GM12878 (cell line): ENCODE data around the gene IZUMO1. TPM values are rescaled to one million over a fixed set of nuclear protein-coding genes. Genes with fewer than 3 reads are reported as not detected.

Experiments
- ATAC-seq: fragments of 200-7000 bp; cut with Tn5 transposase; 3 replicates; pipeline ENCODE4 v1.9.1; 2020; ENCODE audit warnings: mild to moderate bottlenecking, moderate library complexity
- BruUV-seq: library from RNA; stranded (reverse); fragments of 400-500 nt; replicated peaks from 2 replicates; lab custom pipeline; 2021; lab: Mats Ljungman, UMichigan
- CTCF ChIA-PET: fragments of 300-600 bp; sonication (Branson Sonifier 250); formaldehyde crosslinking; extraction: SDS; loops from one replicate; lab custom pipeline; 2021; ENCODE audit warnings: inconsistent platforms; lab: Yijun Ruan, JAX
- POLR2A ChIA-PET: fragments of 350-600 bp; formaldehyde crosslinking; extraction: SDS; loops from one replicate; lab custom pipeline; 2021; ENCODE audit warnings: inconsistent platforms; lab: Charles Lee
- RAD21 ChIA-PET: fragments of 300-600 bp; sonication (Branson Sonifier 250); formaldehyde crosslinking; loops from one replicate; lab custom pipeline; 2023; ENCODE audit warnings: antibody characterized with exemption; ENCODE audit not compliant: unreplicated experiment; lab: Charles Lee
- SMC1A ChIA-PET: fragments of 300-600 bp; sonication (Branson Sonifier 250); formaldehyde crosslinking; loops from one replicate; lab custom pipeline; 2023; ENCODE audit not compliant: unreplicated experiment, uncharacterized antibody; lab: Charles Lee
- DNase-seq: peaks from one replicate; pipeline ENCODE4 v3.0.0-alpha.2; 2011; ENCODE audit warnings: low read depth, low spot score
- FAIRE-seq: peaks from 3 replicates; lab custom pipeline; 2011; peaks lifted over from hg19 to GRCh38; lab: Jason Lieb, UNC
- H2AFZ ChIP-seq: 2 replicates; pipeline ENCODE4 v1.6.0; 2011; ENCODE audit warnings: low read depth, low read length, control low read depth; ENCODE audit not compliant: control insufficient read depth
- H3K27ac ChIP-seq: 2 replicates; pipeline ENCODE4 v1.5.1; 2011; ENCODE audit warnings: control low read depth; ENCODE audit not compliant: control insufficient read depth, insufficient read depth
- H3K27me3 ChIP-seq, 2 experiments: replicated peaks in 1 of 2; 2 replicates each; pipeline versions ENCODE4 v1.6.0 to v1.6.1; 2011; ENCODE audit warnings: low read length in 1 of 2; ENCODE audit not compliant: control insufficient read depth in 2 of 2, insufficient read depth in 2 of 2
- H3K36me3 ChIP-seq, 2 experiments: 2 replicates each; pipeline ENCODE4 v1.5.1; 2011; ENCODE audit warnings: low read length in 1 of 2; ENCODE audit not compliant: control insufficient read depth in 2 of 2, insufficient read depth in 2 of 2
- H3K4me1 ChIP-seq: 2 replicates; pipeline ENCODE4 v1.6.1; 2011; ENCODE audit warnings: mild to moderate bottlenecking, low read length, moderate library complexity, mixed read lengths; ENCODE audit not compliant: control insufficient read depth, insufficient read depth
- H3K4me2 ChIP-seq: 2 replicates; pipeline ENCODE4 v1.6.0; 2011; ENCODE audit warnings: control low read depth; ENCODE audit not compliant: control insufficient read depth, insufficient read depth
- H3K4me3 ChIP-seq: fragments of 200-600 bp; sonication (generic); 2 replicates; pipeline ENCODE4 v1.5.1; 2016
- H3K79me2 ChIP-seq: 2 replicates; pipeline ENCODE4 v1.6.0; 2011; ENCODE audit warnings: low read length; ENCODE audit not compliant: control insufficient read depth, insufficient read depth
- H3K9ac ChIP-seq: 2 replicates; pipeline ENCODE4 v1.8.0; 2011; ENCODE audit warnings: low read length, control low read depth, mixed read lengths; ENCODE audit not compliant: control insufficient read depth, insufficient read depth
- H3K9me3 ChIP-seq: replicated peaks from 3 replicates; pipeline ENCODE4 v1.5.1; 2011; ENCODE audit warnings: mild to moderate bottlenecking, low read length; ENCODE audit not compliant: control insufficient read depth, insufficient read depth
- H4K20me1 ChIP-seq: 2 replicates; pipeline ENCODE4 v1.6.0; 2011; ENCODE audit not compliant: control insufficient read depth, insufficient read depth
- CHD4 ChIP-seq: fragments of 200-600 bp; sonication (generic); IDR thresholded peaks from 2 replicates; pipeline ENCODE4 v1.6.1; 2016; ENCODE audit warnings: mild to moderate bottlenecking
- ESRRA ChIP-seq: IDR thresholded peaks from 2 replicates; pipeline ENCODE4 v1.6.1; 2012; ENCODE audit warnings: mild to moderate bottlenecking, low read length, improper control_type of control experiment
- KAT2A ChIP-seq: conservative IDR thresholded peaks from 2 replicates; pipeline ENCODE4 v1.6.1; 2011; ENCODE audit warnings: low read depth, low read length; ENCODE audit not compliant: control insufficient read depth
- NR2F1 ChIP-seq: fragments of 450-650 bp; conservative IDR thresholded peaks from 2 replicates; pipeline ENCODE4 v1.6.1; 2017; ENCODE audit warnings: mild to moderate bottlenecking
- PAX5 ChIP-seq: IDR thresholded peaks from 2 replicates; pipeline ENCODE4 v1.6.1; 2011; ENCODE audit warnings: low read depth, low read length, borderline replicate concordance
- RFX5 ChIP-seq: IDR thresholded peaks from 2 replicates; pipeline ENCODE4 v1.6.1; 2011; ENCODE audit warnings: low read depth, low read length, improper control_type of control experiment
- SUZ12 ChIP-seq: fragments of 200-600 bp; sonication (generic); IDR thresholded peaks from one replicate; pipeline ENCODE4 v1.6.1; 2018; ENCODE audit warnings: antibody characterized with exemption, mild to moderate bottlenecking; ENCODE audit not compliant: unreplicated experiment
- WGBS: methylation state at CpG from one replicate; pipeline ENCODE4 v1.1.6; 2016; ENCODE audit warnings: low lambda C conversion rate; ENCODE audit not compliant: insufficient replicate concordance, insufficient coverage; ENCODE audit errors: missing lambda C conversion rate; 5-methylcytosine and 5-hydroxymethylcytosine counted together
- in situ Hi-C: fragments of 300-500 bp; cut with MboI; formaldehyde crosslinking; loops from 9 replicates; pipeline ENCODE4 v1.14.3; 2018; ENCODE audit warnings: mixed read lengths
- intact Hi-C: fragments of 100-400 bp; cut with micrococcal nuclease; formaldehyde crosslinking; loops from one replicate; pipeline ENCODE4 v1.14.2; 2022; ENCODE audit not compliant: unreplicated experiment
- polyA plus RNA-seq, 11 experiments: library from polyadenylated mRNA; depleted of rRNA in 4 of 11; unstranded in 6 of 11; stranded (reverse) in 5 of 11; fragments of >200 nt; fragmentation: Nextera tagmentation in 4 of 11; fragmentation: Illumina TruSeq in 1 of 11; extraction: Ambion mirVana in 4 of 11; extraction: Trizol in 1 of 11; gene quantifications; 1 replicate in 1 of 11; 2 replicates in 10 of 11; pipeline versions ENCODE4 v1.2.1 to v1.2.3, GENCODE V29; 2011 to 2016; ENCODE audit warnings: inconsistent platforms in 2 of 11, missing spikeins in 2 of 11, low read depth in 1 of 11
- total RNA-seq, 4 experiments: library from RNA; depleted of rRNA in 3 of 4; stranded (reverse); fragments of >200 nt in 3 of 4; fragmentation: Illumina TruSeq in 1 of 4; extraction: Trizol in 1 of 4; gene quantifications; 2 replicates each; pipeline versions ENCODE4 v1.2.1 to v1.2.3, GENCODE V29; 2013 to 2021

Gene IZUMO1
- total and polyA plus RNA-seq, 10 of the 15 experiments (the other 5 are each of a cell fraction or from before 2014, with no cell fraction given): not detected

DNA sequence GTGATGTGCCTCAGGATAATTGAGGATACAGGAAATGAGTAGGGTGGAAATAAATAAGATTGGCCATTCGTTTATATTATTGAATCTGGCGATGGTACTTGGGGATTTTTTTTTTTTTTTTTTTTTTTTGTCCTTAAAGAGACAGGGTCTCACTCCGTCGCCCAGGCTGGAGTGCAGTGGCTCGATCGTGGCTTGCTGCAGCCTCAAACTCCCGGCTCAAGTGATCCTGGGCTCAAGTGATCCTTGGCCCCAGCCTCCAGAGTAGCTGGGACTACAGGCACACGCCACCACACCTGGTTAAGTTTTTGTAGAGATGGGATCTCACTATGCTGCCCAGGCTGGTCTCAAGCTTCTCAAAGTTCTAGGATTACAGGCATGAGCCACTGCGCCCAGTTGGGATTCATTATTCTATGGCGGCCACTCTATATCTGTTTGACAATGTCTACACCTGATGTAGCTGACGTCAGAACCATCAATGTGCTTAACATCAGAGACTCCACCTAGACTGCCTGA is 24.5 kb downstream of the IZUMO1 start:
- H4K20me1 ChIP-seq: no peaks in the 10 kb centered on the region
- H2AFZ ChIP-seq: no peak overlapping the region
- H3K36me3 ChIP-seq: no peaks in the 10 kb centered on the region
- ChIA-PET RAD21 (no interaction called here), CTCF (interaction anchor here (0.6 to 2.7 kb wide), 2 partner anchors 48 to 152 kb away, joined by 3 to 11 read pairs; no protein-coding TSS in a partner anchor), POLR2A (no interaction called here)
- H3K27ac ChIP-seq: no peak overlapping the region
- peaks cover 8% of the 10 kb centered on the region; the same call in 2 of the 3 replicates for H3K9me3 ChIP-seq
- H3K9ac ChIP-seq: no peak overlapping the region
- peaks cover 4% of the 10 kb centered on the region for H3K4me1 ChIP-seq
- no peaks in the 10 kb centered on the region for H3K79me2 ChIP-seq
- DNase-seq: no peak
- intact Hi-C loops: no loop called here
- FAIRE-seq: no peak
- H3K4me2 ChIP-seq: no peak overlapping the region
- no peak for TF ChIP-seq CHD4
- TF ChIP-seq SUZ12: no peak
- TF ChIP-seq PAX5: no peak
- no peak for TF ChIP-seq RFX5
- TF ChIP-seq NR2F1: no peak
- no peak for TF ChIP-seq ESRRA
- no peak for TF ChIP-seq KAT2A
- TF ChIP-seq, all 136 proteins: peak for 0
- SMC1A ChIA-PET: no interaction called here
- Histone ChIP-seq H3K27me3 (no peaks in the 10 kb centered on the region), H3K4me3 (no peak overlapping the region)
- ATAC-seq: no peak
- 81% methylated on average over 11 of the region's 11 CpGs for WGBS
- in situ Hi-C loops: no loop called here
- BruUV-seq: no TSS peak
